GM19395 (cell line): ENCODE data around the gene SLC45A3.

Experiments used
- ATAC-seq: cut with Tn5 transposase; IDR thresholded peaks from one replicate; pipeline ENCODE4 v1.9.1; 2021; ENCODE audit warnings: mild to moderate bottlenecking, moderate library complexity; ENCODE audit not compliant: unreplicated experiment

SLC45A3 gene

DNA sequence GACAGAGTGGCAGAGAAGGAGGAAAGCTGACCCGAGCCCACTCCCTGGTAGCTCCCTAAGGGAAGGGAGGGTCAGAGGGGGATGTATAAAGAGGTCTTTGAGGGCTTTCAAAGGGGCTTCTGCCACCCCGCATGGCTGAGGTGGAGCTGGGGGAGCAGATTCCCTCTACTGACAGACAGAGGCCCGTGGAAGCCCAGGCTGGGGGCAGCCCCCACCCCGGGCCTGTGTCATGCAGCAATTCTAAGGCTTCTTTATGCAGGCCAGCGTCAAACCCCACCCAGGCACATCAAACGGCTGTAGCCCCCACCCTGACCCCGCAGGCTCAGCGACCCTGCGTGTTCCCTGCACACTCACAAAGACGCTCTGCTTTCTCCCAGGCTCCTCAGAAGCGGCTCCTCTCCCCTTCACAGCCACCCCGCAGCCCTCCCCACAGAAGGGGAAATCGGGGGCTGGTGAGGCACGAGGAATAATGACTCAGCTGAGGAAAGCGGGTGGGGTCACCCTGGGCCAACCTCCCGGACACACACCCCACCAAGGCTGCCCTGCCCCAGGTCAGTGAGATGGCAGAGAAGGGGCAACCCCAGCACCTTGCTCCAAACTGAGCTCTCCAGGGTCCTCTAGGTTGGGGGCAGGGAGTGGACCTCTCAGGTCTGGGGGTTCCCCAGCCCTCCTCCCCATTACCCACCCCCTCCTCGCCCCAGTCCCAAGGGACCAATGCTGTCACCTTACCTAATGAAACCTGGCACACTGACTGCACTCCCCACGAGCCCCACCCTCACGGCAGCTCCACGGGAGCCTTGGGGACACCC, 10.8 kb downstream of the SLC45A3 start:
- ATAC-seq, result no peak

DNA sequence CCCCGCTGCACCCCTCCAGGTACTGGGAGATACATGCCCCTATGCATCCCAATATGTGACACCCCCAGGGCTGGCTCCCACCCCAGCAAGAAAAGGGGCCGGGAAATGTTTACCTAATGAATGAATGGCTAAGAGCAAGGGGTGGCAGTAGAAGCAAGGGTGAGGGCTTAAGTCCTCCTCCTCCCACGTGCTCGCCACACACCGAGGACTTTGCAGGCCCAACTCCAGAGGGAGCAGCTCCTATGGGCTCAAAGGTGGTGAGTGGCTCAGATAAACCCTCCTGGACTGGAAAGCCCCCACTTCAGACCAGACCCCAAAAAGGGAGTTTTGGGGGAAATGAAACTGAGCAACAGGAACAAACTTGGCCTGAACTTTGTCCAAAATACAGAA, 11.4 kb downstream of the SLC45A3 start:
- no peak for ATAC-seq

DNA sequence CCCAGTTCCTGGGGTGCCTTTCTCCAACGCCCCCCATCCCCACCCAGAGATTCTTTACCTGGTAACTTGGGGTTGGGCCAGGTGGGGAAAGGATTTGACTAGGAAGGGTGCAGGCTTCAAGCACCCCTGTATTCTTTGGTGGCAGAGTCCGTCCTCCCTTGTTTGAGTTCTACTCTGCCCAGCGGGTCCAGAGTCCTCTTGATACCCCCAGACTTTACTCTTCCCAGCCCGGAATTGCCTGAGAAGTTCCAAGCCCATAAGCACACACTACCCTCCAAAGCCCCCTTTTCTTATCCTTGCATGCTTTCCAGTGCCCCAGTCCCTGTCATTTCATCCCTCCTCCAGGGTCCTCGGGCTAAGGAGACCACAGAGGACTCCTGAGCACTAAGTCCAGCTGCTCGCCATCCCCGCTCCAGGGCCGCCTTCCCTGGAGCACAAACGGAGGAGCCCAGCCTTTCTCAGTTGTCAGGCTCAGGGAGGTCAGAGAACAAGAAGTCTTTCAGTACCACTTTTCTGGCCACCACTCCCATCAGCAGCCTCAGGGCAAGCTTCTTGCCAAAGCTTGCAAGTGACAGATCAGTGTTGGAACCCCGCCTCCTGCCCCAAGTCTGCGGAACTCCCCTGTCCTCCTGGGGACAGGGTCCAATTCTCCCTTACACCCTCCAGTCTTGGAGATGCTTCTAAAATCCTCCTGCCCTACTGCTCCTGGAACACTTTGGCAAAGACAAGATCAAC, 12.2 kb downstream of the SLC45A3 start:
- ATAC-seq, result no peak

DNA sequence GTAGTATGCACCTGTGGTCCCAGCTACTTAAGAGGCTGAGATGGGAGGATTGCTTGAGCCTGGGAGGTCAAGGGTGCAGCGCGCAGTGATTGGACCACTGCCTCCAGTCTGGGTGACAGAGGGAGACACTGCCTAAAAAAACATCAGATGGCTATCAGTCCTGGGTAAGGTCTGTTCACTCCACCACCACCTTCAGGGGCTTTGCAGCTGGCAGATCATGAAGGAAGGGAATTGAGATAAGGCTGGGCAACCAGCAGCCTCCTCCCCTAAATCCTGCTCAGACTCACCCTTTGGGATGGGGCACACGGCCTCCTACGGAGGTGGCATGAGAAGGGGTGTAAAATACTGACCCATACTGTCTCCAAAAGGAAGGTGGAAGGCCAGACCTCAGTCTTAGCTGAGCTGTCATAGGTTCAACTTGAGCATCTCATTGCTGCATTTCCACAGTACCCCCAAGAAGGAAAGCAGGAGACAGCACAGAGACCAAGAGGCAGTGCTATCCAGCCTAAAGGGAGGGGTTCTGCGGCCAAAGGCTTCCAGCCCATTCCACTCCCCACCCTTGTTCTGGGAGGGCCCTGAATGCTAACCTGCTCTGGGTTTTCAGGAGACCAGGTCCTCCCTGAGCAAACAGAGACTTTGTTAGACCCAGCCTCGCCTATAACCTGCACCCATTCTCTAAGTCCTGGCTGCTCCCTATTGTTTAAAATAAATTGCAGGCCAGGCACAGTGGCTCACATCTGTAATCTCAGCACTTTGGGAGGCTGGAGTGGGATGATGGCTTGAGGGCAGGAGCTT, 13.7 kb downstream of the SLC45A3 start:
- ATAC-seq, result no peak

DNA sequence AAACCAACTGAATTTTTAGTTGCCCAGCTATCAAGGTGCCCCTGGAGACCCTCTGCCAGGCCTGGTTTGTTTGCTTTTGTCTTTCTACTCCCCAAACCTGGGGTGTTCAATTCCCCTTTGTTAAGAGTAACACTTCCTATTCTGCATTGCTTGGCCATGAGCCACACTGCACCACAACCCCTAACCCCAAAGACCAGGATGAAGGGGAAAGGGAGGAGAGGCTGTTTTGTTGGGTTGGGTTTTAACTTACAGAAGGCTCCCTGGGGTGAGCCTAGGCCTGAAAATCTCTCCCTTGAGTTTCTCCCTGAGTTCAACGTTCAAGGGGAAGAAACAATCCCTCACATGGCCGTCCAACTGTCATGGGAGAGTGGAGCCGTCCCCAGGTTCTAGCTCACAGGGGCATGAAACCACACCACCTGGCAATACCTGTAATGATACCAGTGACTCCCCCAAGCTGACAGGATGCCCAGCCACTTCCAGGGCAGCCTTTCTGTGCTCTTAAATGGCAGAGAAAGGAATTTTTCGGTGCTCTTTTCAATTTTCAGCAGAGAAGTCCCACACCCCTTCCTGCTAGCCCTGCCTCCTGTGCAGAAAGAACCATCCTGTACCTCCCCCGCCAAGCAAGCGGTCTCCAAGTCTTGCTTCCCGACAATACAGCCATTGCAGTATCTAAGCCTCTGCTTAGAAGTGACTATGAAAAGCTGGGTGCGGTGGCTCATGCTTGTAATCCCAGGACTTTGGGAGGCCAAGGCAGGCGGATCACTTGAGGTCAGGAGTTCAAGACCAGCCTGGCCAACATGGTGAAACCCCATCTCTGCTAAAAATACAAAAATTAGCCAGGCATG, 14.9 kb downstream of the SLC45A3 start:
- ATAC-seq, result no peak

DNA sequence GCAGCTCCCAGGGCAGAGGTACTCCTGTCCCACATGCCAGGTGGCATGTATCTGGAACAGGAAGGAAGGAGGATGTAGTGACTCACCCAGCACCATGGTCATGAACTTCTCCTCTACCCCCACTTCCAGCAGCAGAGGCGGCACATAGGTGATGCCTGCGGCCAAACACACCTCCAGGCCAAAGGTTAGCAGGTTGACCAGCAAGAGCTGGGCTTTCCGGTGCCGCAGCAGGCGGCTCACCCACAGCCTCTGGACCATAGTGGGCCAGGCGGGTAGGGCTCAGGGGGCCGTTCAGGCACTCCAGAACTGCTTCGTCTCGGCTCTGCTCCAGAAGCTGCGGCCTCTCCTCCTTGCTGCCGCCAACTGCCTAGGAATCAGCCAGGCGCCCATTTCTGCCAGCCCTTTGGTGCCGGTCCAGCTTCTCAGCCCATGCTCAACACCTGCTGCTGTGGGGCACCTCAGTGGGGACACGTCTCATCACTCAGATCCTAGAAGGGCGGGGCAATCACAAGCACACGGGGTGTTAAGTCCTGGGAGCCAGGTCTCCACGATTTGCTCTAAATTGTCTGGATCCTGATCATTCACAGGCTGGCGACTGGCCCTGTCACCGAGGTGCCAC, 15.8 kb downstream of the SLC45A3 start:
- no peak for ATAC-seq

DNA sequence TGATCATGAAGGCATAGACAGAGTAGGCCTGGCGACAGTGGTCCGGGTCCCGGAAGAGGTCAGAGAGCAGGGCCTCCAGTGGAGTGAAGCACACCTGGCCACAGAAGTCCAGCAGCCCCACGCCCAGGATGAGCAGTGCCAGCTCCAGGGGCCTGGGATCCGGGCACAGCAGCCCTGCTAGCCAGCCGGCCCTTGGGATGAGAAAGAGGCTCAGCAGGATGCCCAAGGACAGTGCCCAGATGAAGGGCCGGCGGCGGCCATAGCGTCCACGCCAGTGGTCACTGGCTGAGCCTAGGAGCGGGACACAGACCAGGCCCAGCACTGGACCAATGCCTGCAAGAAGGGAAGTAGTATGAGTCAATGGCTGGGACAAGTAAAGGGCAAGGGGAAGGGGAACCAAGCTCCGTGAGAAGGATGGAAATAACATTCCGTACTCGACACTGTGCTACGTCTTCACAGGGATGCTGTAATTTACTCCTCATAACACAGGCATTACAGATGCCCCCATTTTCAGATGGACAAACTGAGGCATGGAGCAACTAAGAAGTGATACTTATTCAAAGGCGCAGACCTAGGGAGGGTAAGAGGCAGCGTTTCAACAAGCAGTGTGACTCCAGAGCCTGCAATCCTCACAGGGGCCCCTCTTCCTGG, 16.9 kb downstream of the SLC45A3 start:
- ATAC-seq, result no peak

DNA sequence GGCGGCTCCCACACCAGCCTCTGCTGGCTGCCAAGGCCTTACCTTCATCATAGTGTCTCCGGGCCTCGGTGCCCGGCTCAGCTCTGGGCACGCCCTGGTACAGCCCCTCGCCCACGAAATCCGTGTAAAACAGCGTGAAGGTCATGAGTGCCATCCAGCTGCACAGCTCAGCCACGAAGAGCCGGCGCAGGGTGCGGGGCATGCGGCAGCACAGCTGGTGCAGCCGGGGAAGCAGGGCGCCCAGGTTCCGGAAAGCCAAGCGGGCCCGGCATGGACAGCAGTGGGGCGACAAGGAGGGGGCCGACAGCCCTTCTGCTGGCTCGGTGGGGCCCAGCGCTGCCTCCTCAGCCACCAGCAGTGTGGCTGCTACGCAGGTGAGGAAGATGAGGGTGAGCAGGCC, 17.5 kb downstream of the SLC45A3 start:
- no peak for ATAC-seq

DNA sequence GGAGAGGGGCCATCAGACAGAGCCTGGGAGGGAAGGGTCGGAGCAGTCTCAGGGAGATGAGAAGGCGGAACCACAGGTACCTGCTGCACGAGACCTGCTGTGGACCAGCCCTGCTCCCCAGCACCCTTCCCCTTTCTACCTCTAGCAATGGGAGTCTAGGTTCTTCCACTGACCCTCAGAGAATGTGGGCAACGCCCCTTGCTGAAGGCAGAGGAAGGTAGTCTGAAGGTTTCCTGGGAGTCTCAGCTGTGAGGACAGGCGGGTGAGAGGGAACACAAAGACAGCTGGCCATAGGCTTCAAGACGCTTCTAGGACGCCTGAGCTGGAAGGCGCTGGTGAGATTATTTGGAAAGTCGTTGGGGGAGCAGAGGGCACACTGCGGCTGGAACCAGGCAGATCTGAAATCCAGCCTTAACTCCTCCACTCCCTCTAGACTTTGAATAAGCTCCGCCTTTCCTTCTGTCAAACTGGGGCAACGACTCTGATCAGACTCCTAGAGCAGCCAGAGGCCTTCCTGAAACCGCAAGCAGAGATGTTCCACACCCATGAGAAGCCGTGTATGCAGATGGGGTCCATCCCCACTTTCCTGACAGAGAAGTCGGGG, 18.1 kb downstream of the SLC45A3 start:
- no peak for ATAC-seq

DNA sequence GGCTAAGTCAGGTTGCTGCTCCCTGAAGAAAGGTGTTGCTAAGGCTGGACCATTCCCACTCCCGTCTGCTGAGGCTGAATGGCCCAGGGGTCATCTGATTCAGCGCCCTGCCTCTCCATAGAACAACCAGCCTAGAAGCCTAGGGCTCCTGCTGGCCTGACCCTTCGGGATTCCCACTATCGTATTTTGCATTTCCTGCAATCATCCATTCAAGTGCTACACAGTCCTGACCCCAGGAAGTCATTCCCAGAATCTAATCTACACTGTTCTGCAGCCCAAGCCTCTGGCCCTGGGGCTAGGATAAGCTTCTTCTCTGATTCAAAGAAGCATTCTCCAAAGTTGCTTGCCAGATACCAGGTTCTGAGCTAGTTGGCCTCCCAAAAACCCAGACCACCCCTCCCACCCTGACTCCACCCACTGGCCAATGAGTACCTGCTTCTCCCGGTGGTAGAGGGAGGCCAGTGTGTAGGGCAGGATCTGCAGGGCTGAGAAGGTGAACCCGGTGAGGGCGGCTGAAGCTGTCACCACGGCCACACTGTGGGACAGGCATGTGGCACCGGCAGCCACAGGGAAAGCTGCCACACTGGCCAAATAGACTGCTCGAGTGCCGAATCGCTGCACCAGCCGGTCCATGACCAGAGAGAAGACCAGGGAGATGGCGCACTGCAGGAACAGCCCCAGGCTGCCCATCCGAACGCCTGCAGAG, 18.7 kb downstream of the SLC45A3 start:
- ATAC-seq, result no peak

DNA sequence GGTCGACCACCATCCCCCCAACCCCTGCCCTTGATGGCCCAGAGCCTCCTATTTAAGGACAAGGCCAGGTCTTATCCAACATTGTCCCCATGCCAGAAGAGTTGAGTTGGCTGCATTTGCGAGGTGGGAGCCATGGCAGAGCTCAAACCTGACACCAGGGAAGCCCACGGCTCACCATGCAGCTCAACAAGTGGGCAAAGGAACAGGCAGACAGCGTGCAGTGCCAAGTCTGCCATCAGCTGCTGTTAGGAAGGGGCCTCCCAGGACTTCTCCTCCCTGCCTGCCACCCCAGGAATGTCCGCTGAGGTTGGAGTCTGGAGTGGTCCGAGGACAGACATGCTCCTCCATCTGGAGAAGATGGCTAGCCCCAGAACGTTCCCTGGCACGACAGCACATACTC, 19.9 kb downstream of the SLC45A3 start:
- ATAC-seq, result no peak

DNA sequence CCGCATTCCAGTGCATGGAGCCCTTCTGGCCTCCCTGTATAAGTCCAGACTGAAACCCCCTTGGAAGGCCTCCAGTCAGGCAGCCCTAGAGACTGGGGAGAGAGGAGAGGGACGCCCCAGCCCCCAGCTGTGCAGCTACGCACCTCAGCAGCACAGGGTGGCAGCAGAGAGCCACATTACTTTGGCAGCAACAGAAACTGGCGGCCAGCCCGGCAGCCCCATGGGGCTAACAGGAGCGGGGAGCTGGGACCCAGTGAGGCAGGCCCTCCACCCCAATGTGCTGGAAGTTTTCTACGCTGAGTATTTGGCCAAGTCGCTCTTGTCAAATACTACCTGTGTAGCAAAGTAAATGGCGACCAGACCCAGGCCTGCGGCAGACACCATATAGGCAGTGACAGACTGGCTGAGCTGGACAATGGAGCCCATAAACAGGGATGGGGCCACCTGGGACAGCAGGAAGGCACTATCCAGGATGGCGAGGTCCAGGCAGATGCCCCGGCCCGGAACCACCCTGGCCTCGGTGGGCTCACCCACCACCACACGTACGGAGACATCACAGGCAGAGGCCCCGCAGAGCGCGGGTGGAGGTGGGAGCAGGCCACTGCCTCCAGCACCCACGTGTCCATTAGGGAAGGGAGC, 21.2 kb downstream of the SLC45A3 start:
- ATAC-seq, result peak; percentile 81

DNA sequence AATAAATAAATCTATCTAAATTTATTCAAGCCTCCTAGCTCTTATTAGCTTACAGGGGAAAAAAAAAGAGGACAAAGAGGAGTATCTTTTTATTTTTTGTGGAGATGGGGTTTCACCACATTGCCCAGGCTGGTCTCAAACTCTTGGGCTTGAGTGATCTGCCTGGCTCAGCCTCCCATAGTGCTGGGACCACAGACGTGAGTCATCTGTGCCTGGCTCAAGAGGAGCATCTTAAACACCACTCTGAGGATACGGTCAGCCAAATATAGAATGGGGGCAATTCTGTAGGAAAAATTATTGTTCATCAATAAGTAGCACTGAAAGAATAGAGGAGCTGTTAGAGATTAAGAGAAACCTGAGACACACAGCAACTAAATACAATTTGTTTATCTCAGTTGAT, 24.1 kb downstream of the SLC45A3 start:
- ATAC-seq, result no peak

DNA sequence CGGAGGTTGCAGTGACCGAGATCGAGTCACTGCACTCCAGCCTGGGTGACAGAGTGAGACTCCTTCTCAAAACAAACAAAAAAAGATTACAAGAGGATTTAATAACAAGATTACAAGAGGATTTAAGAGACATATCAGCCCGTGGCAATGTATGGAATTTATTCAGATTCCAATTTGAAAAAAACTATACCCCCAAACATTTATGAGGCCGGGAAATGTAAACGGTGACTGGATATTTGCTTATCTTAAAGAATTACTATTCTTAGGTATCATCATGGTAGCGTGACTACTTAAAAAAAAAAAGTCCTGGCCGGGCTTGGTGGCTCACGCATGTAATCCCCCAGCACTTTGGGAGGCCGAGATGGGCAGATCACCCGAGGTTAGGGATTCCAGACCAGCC, 27.3 kb downstream of the SLC45A3 start:
- no peak for ATAC-seq

DNA sequence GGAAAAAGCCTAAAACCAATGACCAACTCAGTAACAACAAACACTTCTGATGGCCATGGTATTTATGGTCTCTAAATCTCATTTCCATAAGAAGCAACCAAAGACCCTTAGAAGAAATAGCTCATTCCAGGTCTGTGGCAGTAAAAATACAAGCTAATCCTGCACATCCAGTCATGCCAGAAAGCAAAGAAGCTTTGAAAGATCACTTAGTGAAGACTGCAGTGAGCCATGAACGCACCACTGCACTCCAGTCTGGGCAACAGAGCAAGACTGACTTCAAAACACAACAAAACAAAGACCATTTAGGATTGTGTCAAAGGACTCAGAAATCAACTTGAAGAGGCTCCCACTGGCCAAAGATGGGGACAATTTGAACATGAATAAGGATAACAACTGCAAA, 30.1 kb downstream of the SLC45A3 start:
- ATAC-seq, result no peak

DNA sequence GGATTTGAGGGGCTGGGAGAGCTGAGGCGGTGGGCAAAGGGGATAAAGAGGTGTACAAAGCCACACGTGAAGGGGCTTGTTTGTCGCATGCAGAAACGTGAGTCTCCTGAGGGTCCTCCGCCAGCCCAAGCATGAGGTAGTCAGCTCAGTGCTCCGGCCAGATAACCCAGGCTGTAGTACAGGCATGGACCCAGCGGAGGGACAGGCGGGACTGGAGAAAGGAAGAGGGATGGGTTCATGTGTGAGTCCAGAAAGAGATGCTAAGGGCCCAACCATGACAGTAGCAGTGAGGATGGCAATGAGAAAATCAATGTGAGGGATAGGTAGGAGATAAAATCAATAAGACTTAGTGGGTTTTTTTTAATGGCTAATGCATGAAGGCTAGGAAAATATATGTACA, 34.8 kb downstream of the SLC45A3 start:
- no peak for ATAC-seq

DNA sequence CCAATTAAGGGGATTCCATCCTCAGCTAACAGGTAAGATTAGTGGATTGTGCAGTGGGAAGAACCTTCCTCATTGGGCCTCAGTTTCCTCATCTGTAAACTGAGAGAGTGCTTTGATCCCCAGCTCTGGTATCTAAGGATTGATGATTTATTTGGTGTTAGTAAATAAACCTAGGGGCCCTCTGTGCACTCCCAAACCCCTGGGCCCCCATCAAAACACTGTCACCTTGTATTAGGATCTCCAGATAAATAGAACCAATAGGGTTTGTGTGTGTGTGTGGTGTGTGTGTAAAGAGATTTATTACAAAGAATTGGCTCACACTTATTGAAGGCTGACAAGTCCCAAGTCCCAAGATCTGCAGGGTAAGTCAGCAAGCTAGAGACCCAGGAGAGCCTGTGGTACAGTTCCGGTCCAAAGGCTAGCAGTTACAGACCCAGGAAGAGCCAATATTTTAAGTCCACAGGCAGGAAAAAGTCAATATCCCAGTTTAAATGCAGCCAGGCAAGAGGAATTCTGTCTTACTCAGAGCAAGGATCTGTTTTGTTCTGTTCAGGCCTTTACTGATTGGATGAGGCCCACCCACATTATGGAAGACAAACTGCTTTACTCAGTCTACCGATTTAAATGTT, 37.5 kb downstream of the SLC45A3 start:
- ATAC-seq, result no peak

DNA sequence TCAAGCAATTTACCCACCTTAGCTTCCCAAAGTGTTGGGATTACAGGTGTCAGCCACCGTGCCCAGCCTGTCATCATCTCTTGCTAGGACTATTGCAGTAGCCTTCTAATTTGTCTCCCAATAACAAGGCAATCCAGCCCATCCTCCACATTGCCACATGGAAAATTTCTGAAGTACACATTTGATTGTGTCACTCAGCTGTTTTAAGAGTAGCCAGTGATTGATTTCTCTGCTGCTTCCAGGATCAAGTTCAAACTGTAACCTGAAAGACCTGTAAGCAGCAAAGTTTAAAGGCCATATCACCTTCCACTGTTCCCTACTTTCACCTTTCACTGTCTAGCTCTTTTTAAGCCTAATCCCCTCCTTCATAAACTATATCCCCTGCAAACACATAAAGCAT, 40.7 kb downstream of the SLC45A3 start:
- no peak for ATAC-seq
